Brain microvascular endothelial cell (primary cell): ENCODE measurements around the gene AFTPH.

Experiments
- DNase-seq: peaks from one replicate; pipeline ENCODE4 v3.0.0-alpha.2; 2020
- H3K27ac ChIP-seq: fragments of 250-450 bp; sonication (Bioruptor Pico); 2 replicates; pipeline ENCODE4 v1.5.1; 2020; ENCODE audit warnings: mild to moderate bottlenecking, moderate library complexity
- H3K27me3 ChIP-seq: fragments of 250-450 bp; sonication (Bioruptor Pico); replicated peaks from 2 replicates; pipeline ENCODE4 v1.5.1; 2020; ENCODE audit warnings: mild to moderate bottlenecking
- H3K36me3 ChIP-seq: fragments of 250-450 bp; sonication (Bioruptor Pico); replicated peaks from 2 replicates; pipeline ENCODE4 v1.5.1; 2020; ENCODE audit warnings: mild to moderate bottlenecking
- H3K4me3 ChIP-seq: 2 replicates; pipeline ENCODE4 v1.5.1; 2011; ENCODE audit warnings: low read depth, mild to moderate bottlenecking, control low read depth, low read length, moderate library complexity
- in situ Hi-C: cut with HindIII; loops from 2 replicates; pipeline ENCODE4 v1.10.0; 2017; ENCODE audit warnings: low sequenced_read_pairs, low pct_ligation_motif_present
- TF ChIP-seq, protein P1 (sequence below): IDR thresholded peaks from 2 replicates; pipeline ENCODE4 v1.5.1; 2011; ENCODE audit warnings: low read depth, mild to moderate bottlenecking, moderate library complexity, low read length, control low read depth, inconsistent platforms; ENCODE audit errors: missing control alignments

Gene AFTPH

DNA sequence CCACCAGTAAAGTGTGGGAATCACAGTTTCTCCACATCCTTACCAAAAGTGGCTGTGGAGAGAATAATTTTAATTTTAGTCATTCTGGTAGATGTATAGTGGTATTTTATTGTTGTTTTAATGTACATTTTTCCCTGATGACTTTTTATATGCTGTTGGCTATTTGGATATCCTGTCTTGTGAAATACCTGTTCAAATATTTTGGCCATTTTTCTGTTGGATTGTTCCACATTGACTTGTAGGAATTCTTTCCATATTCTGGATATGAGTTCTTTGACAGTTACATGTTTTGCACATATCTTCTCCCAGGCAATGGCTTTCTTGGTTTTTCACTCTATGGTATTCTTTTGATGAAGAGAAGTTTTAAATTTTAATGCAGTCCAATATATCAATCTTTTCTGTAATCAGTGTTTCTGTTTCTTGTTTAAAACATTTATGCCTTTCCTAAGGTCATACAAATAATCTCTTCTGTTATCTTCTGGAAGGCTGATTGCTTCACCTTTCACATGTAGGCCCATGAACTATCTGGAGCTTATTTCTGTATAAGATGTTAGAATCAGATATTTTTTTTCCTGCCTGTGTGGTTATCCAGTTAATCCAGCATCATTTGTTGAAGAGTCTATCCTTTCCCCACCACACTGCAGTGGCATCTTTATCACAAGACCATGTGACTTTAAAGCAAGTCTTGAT is 19.0 kb downstream of the AFTPH start:
- in situ Hi-C loops = no loop called here
- no peak for DNase-seq

DNA sequence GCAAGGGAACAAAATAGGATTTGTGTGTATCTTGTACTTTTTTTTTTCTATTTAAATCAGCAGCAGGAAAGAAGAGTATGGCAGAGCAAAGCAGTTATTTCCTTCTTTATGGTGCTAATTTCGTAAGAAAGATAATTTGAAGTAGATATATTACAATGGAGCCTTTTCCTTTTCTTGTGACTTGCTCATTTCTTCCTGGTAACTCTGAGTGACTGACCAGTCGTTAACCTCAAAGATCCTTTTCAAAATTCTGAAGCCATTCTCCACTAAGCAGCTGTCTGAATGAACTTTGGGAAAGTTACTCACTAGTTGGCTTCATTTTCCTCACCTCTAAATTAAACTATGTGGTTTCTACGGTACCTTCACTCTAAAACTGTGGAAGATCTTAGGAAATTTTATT is 24.6 kb downstream of the AFTPH start:
- H3K27ac ChIP-seq = no peak overlapping the region
- in situ Hi-C loops = no loop called here

More for the DNA sequence above, 19.0 kb downstream of the AFTPH start:
- peak overlapping the region; percentile 22 for H3K27ac ChIP-seq
- no peaks in the 10 kb centered on the region for H3K36me3 ChIP-seq
- TF ChIP-seq, protein P1, sequence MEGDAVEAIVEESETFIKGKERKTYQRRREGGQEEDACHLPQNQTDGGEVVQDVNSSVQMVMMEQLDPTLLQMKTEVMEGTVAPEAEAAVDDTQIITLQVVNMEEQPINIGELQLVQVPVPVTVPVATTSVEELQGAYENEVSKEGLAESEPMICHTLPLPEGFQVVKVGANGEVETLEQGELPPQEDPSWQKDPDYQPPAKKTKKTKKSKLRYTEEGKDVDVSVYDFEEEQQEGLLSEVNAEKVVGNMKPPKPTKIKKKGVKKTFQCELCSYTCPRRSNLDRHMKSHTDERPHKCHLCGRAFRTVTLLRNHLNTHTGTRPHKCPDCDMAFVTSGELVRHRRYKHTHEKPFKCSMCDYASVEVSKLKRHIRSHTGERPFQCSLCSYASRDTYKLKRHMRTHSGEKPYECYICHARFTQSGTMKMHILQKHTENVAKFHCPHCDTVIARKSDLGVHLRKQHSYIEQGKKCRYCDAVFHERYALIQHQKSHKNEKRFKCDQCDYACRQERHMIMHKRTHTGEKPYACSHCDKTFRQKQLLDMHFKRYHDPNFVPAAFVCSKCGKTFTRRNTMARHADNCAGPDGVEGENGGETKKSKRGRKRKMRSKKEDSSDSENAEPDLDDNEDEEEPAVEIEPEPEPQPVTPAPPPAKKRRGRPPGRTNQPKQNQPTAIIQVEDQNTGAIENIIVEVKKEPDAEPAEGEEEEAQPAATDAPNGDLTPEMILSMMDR = no peak
- no peak overlapping the region for H3K4me3 ChIP-seq
- no peaks in the 10 kb centered on the region for H3K27me3 ChIP-seq

DNA sequence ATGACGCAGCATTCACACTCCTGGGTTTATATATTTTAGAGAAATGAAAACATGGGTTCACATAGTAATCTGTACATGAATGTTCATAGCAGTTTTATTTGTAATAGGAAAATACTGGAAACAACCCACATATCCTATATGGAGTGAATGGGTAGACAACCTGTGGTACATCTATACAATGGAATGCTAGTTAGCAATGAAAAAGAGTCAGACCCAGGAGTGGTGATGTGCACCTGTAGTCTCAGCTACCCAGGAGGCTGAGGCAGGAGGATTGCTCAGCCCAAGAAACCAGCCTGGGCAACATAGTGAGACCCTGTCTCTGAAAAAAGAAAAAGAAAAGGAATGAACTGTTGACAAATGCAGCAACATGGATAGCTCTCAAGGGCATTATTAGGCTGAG is 25.9 kb downstream of the AFTPH start:
- in situ Hi-C loops = no loop called here
- no peak overlapping the region for H3K4me3 ChIP-seq
- no peaks in the 10 kb centered on the region for H3K27me3 ChIP-seq
- no peaks in the 10 kb centered on the region for H3K36me3 ChIP-seq
- TF ChIP-seq, protein P1 = no peak
- no peak for DNase-seq
- H3K27ac ChIP-seq = no peak overlapping the region

More for the DNA sequence above, 24.6 kb downstream of the AFTPH start:
- DNase-seq = no peak
- TF ChIP-seq, protein P1 = no peak
- no peaks in the 10 kb centered on the region for H3K27me3 ChIP-seq
- no peak overlapping the region for H3K4me3 ChIP-seq
- no peaks in the 10 kb centered on the region for H3K36me3 ChIP-seq

DNA sequence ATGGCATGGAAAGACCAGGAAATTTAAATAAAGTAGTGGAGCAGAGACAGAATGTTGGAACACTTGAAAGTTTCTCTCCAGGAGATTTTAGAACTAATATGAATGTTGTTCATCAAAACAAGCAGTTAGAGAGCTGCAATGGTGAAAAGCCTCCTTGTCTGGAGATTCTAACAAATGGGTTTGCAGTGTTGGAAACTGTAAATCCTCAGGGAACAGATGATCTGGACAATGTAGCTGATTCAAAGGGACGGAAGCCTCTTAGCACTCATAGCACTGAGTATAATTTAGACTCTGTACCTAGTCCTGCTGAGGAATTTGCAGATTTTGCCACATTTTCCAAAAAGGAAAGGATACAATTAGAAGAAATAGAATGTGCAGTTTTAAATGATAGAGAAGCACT is 27.7 kb downstream of the AFTPH start:
- H3K27me3 ChIP-seq = no peaks in the 10 kb centered on the region
- H3K36me3 ChIP-seq = no peaks in the 10 kb centered on the region
- DNase-seq = no peak
- in situ Hi-C loops = no loop called here
- TF ChIP-seq, protein P1 = no peak
- H3K27ac ChIP-seq = no peak overlapping the region
- no peak overlapping the region for H3K4me3 ChIP-seq

DNA sequence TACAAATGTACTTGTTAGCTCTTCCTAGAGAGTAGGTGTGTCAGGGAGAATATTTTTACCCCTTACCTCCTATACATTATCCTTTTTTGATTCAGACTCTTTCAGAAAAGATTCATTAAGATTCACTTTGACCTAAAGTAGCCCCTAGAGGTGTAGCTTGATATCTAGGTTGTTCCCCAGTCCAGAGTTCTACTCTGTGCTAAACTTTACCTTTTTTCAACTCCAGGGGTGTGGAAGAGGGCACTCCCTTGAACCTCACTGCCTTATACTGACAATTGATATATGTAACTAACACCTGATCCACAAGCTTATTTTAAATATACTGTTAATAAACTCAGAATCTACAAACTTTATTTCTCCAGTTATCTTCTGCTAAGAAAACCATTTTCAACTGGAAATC is 30.0 kb downstream of the AFTPH start:
- Histone ChIP-seq H3K27me3 (no peaks in the 10 kb centered on the region), H3K27ac (no peak overlapping the region), H3K4me3 (no peak overlapping the region), H3K36me3 (no peaks in the 10 kb centered on the region)
- in situ Hi-C loops = no loop called here
- TF ChIP-seq, protein P1 = no peak
- no peak for DNase-seq
